ENCODE results near the gene SYT17.

GRCh38 chr16:19164285-19164684 is 3.8 kb upstream of the SYT17 start:
- no peak for TF ChIP-seq CTCF (IDR thresholded peaks at IDR 0.05)
- TF ChIP-seq POLR2A (IDR thresholded peaks at IDR 0.05): no peak
- no peak for TF ChIP-seq POLR2AphosphoS5 (IDR thresholded peaks at IDR 0.05)
